ENCODE results near the gene VWF.

GRCh38 chr12:6020930-6021329, 103.5 kb downstream of the VWF start:
- TF ChIP-seq CTCF (conservative IDR thresholded peaks at IDR 0.05; ENCODE audit: low read depth in 2 of 2) (no peak), POLR2AphosphoS5 (IDR thresholded peaks at IDR 0.05; ENCODE audit: low read depth) (no peak), REST (IDR thresholded peaks at IDR 0.05; ENCODE audit: unreplicated experiment) (no peak), EZH2 (IDR thresholded peaks at IDR 0.05; ENCODE audit: low read depth, unreplicated experiment) (no peak), EZH2phosphoT487 (IDR thresholded peaks at IDR 0.05; ENCODE audit: unreplicated experiment) (no peak), STAT1 (IDR thresholded peaks at IDR 0.05; ENCODE audit: unreplicated experiment) (no peak), JUNB (IDR thresholded peaks at IDR 0.05; ENCODE audit: unreplicated experiment) (no peak), CREB1 (CRISPR knock-in tag; IDR thresholded peaks at IDR 0.05; ENCODE audit: low read depth) (no peak), ETS1 (IDR thresholded peaks at IDR 0.05) (no peak)
